Choroid plexus epithelial cell (primary cell): ENCODE measurements around the gene TAF1B.
A peak's percentile ranks its signal among the peaks of the same experiment; 100 is the strongest.
"Not testable (repeated sequence)": the region's sequence is repeated elsewhere in the genome, so short reads cannot be mapped to it uniquely, and the experiment has no call there.

Source experiments
- DNase-seq: peaks from one replicate; pipeline ENCODE4 v3.0.0-alpha.2; 2010; ENCODE audit warnings: low read depth
- H3K4me3 ChIP-seq: 2 replicates; pipeline ENCODE4 v1.5.1; 2011; ENCODE audit warnings: low read depth, mild to moderate bottlenecking, control low read depth, low read length, moderate library complexity
- TF ChIP-seq, protein P1 (sequence below): conservative IDR thresholded peaks from 2 replicates; pipeline ENCODE4 v1.5.1; 2011; ENCODE audit warnings: low read depth, mild to moderate bottlenecking, control low read depth, inconsistent platforms, low read length, moderate library complexity

TAF1B gene

DNA sequence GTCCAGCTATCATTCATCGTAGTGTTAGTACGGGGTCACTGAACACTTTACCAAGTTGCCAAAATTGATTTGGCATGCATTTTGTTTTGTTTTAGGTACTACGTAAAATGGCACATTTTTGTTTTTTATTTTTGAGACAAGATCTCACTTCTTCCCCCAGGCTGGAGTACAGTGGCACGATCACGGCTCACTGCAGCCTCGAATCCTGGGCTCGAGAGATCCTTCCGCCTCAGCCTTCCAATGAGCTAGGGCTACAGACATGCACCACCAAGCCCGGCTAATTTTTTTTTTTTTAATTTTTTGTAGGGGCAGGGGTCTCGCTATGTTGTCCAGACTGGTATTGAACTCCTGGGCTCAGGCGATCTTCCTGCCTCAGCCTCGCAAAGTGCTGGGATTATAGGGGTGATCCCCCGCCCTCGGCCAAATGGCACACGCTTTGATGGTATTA lies 786 bp downstream of the TAF1B start:
- DNase-seq, result peak; percentile 43
- TF ChIP-seq, protein P1, sequence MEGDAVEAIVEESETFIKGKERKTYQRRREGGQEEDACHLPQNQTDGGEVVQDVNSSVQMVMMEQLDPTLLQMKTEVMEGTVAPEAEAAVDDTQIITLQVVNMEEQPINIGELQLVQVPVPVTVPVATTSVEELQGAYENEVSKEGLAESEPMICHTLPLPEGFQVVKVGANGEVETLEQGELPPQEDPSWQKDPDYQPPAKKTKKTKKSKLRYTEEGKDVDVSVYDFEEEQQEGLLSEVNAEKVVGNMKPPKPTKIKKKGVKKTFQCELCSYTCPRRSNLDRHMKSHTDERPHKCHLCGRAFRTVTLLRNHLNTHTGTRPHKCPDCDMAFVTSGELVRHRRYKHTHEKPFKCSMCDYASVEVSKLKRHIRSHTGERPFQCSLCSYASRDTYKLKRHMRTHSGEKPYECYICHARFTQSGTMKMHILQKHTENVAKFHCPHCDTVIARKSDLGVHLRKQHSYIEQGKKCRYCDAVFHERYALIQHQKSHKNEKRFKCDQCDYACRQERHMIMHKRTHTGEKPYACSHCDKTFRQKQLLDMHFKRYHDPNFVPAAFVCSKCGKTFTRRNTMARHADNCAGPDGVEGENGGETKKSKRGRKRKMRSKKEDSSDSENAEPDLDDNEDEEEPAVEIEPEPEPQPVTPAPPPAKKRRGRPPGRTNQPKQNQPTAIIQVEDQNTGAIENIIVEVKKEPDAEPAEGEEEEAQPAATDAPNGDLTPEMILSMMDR, result no peak
- H3K4me3 ChIP-seq, result peak overlapping the region; percentile 81

DNA sequence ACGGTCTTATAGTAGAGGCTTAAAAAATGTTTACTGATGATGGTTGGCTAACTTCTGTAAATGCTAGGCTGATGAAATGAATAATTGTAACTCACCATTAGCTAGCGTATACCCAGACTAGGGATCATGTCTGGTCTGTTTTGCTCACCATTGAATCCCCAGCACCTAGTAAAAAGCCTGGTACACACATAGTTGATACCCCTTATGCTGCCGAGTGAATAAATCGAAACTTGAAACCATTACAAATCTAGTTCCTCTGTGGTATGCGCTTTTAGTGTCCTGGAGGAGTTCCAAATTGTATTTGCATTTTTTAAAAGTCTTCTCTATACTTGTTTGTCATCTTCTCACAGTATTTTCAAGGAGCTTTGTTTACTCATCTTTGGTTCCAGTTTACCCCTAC lies 1.3 kb downstream of the TAF1B start:
- DNase-seq, result peak; percentile 44
- H3K4me3 ChIP-seq, result peak overlapping the region; percentile 81
- TF ChIP-seq, protein P1, result no peak

DNA sequence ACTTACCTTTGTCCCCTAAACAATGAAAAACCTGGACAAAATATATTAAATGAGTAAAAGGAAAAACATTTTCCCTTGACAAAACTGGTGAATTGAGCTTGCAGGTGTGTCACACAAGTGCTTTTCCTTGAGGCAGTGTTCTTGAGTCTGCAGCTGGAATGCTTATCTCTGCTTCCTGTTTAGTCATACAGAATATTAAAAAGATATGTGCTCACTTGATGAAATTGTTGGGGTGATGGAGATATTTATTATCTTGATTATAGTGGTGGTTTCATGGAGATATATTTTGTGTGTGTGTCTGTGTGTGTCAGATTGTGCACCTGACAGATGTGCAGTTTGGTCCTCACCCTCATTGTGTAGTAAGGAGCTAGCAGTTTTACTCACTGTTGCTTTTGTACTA lies 3.3 kb downstream of the TAF1B start:
- H3K4me3 ChIP-seq, result no peak overlapping the region
- TF ChIP-seq, protein P1, result no peak
- DNase-seq, result peak; percentile 50

DNA sequence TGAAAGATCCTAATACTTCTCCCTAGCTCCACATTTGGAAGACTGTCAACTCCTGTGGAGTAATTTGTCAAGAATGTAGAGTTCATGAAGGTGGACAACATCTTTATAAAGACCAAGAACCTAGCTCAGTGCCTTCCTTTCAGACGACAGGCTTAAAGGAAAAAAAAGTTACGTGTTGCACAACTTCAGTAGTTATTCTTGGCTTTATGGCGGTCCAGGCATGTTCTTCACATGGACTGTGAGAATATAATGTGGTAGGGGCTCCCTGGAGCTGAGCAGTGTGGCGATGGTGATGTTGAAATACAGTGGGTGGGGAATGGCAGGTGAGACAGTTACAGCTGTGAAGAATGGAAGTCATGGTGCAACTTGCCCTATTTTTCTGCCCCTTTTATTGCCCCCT lies 3.9 kb downstream of the TAF1B start:
- TF ChIP-seq, protein P1, result no peak
- DNase-seq, result peak; percentile 76
- no peak overlapping the region for H3K4me3 ChIP-seq

DNA sequence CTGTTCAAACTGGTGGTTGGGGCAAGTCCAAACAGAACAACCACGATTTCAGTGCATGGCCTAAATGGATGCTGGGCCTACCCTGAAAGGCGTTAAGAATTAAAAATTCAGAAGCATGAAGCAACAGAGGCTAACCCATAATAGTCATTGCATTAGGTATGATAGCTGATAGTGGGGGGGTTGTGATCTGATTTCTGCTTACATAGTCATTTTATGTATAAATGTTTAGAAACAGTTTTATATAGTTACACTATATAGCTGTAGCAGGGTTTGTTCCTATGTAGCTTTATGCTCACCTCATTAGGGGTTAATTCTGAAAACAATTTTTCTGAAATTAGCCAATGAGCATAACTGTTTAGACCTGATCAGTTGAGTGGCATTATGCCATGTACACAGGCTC lies 9.6 kb downstream of the TAF1B start:
- no peak overlapping the region for H3K4me3 ChIP-seq
- DNase-seq, result no peak
- TF ChIP-seq, protein P1, result no peak

DNA sequence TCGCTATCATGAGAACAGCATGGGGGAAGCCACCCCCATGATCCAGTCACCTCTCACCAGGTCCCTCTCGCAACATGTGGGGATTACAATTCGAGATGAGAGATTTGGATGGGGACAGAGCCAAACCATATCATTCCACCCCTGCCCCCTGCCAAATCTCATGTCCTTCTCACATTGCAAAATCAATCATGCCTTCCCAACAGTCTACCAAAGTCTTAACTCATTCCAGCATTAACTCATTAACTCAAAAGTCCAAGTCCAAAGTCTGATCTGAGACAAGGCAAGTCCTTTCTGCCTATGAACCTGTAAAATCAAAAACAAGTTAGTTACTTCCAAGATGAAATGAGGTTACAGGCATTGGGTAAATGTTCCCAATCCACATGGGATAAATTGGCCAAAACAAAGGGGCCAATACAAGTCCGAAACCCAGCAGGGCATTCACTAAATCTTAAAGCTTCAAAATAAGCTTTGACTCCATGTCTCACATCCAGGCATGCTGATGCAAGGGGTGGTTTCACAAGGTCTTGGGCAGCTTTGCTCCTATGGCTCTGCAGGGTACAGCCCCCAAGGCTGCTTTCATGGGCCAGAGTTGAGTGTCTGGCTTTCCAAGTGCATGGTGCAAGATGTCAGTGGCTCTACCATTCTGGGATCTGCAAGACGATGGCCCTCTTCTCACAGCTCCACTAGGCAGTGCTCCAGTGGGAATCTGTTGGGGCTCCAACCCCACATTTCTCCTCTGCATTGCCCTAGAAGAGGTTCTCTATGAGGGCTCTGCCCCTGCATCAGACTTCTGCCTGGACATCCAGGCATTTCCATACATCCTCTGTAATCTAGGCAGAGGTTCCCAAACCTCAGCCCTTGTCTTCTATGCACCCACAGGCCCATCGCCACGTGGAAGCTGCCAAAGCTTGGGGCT lies 14.8 kb downstream of the TAF1B start:
- TF ChIP-seq, protein P1, result no peak
- DNase-seq, result no peak
- H3K4me3 ChIP-seq, result no peak overlapping the region

DNA sequence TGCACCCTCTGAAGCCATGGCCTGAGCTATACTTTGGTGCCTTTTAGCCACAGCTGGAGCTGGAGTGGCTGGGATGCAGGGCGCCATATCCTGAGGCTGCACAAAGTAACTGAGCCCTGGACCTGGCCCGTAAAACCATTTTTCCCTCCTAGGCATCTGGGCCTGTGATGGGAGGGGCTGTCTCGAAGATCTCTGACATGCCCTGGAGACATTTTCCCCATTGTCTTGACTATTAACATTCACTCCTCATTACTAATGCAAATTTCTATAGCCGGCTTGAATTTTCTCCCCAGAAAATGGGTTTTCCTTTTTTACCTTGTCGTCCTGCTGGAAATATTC lies 15.4 kb downstream of the TAF1B start:
- H3K4me3 ChIP-seq, result no peak overlapping the region
- DNase-seq, result no peak
- TF ChIP-seq, protein P1, result no peak

DNA sequence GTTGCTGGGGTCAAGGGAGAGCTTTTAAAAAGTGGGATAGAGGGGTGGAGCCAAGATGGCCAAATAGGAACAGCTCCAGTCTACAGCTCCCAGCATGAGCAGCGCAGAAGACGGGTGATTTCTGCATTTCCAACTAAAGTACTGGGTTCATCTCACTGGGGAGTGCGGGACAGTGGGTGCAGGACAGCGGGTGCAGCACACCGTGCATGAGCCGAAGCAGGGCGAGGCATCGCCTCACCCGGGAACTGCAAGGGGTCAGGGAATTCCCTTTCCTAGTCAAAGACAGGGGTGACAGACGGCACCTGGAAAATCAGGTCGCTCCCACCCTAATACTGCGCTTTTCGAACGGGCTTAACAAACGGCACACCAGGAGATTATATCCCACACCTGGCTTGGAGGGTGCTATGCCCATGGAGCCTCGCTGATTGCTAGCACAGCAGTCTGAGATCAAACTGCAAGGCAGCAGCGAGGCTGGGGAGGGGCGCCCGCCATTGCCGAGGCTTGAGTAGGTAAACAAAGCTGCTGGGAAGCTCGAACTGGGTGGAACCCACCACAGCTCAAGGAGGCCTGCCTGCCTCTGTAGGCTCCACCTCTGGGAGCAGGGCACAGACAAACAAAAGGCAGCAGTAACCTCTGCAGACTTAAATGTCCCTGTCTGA lies 17.8 kb downstream of the TAF1B start:
- not testable (repeated sequence) for H3K4me3 ChIP-seq, DNase-seq
